ENCODE measurements around the gene GABRG3. TPM values are rescaled to one million over a fixed set of nuclear protein-coding genes. Genes with fewer than 3 reads are reported as not detected.

GABRG3 gene
- total RNA-seq, 4 donors from 2014 or later = 0.67 to 3.0 TPM; not detected in 2

- Histone ChIP-seq H3K27me3 (no peaks in the 10 kb centered on the region), H3K27ac (no peak overlapping the region), H3K9me3 (no peaks in the 10 kb centered on the region), H3K4me3 (replicated peaks in 1 of 3) (no peak overlapping the region), H3K36me3 (no peaks in the 10 kb centered on the region), H3K4me1 (no peaks in the 10 kb centered on the region)
- TF ChIP-seq CTCF (IDR thresholded peaks at IDR 0.05) = no peak
- TF ChIP-seq POLR2A (IDR thresholded peaks at IDR 0.05) = no peak
- intact Hi-C loops (cut with DNase I) = no loop called here
- DNase-seq = no peak
- WGBS, 2 donors = 86 to 92% methylated on average over 5 of the region's 5 CpGs
These were observed 29.5 kb upstream of the GABRG3 start for GRCh38 chr15:26941489-26941888.

GRCh38 chr15:26943866-26944265 lies 27.1 kb upstream of the GABRG3 start:
- WGBS, 2 donors = 68 to 72% methylated on average over 8 of the region's 8 CpGs
- no peak overlapping the region for H3K4me3 ChIP-seq (replicated peaks in 1 of 3)
- TF ChIP-seq POLR2A (IDR thresholded peaks at IDR 0.05) (no peak), CTCF (IDR thresholded peaks at IDR 0.05) (no peak)
- no peaks in the 10 kb centered on the region for H3K36me3 ChIP-seq
- no peaks in the 10 kb centered on the region for H3K27me3 ChIP-seq
- H3K27ac ChIP-seq = no peak overlapping the region
- H3K9me3 ChIP-seq = no peaks in the 10 kb centered on the region
- no peaks in the 10 kb centered on the region for H3K4me1 ChIP-seq
- DNase-seq = no peak
- intact Hi-C loops (cut with DNase I) = no loop called here

GRCh38 chr15:26945046-26945445 lies 25.9 kb upstream of the GABRG3 start:
- WGBS, 2 donors = 82 to 91% methylated on average over 10 to 13 of the region's 13 CpGs
- intact Hi-C loops (cut with DNase I) = no loop called here
- no peaks in the 10 kb centered on the region for H3K36me3 ChIP-seq
- DNase-seq = no peak
- TF ChIP-seq CTCF (IDR thresholded peaks at IDR 0.05) (no peak), POLR2A (IDR thresholded peaks at IDR 0.05) (no peak)
- no peaks in the 10 kb centered on the region for H3K4me1 ChIP-seq
- no peak overlapping the region for H3K4me3 ChIP-seq (replicated peaks in 1 of 3)
- no peak overlapping the region for H3K27ac ChIP-seq
- H3K27me3 ChIP-seq = no peaks in the 10 kb centered on the region
- no peaks in the 10 kb centered on the region for H3K9me3 ChIP-seq

- H3K27me3 ChIP-seq = no peaks in the 10 kb centered on the region
- intact Hi-C loops (cut with DNase I) = no loop called here
- H3K36me3 ChIP-seq = no peaks in the 10 kb centered on the region
- H3K4me3 ChIP-seq (replicated peaks in 1 of 3) = no peak overlapping the region
- no peaks in the 10 kb centered on the region for H3K4me1 ChIP-seq
- no peak for DNase-seq
- TF ChIP-seq CTCF (IDR thresholded peaks at IDR 0.05) (no peak), POLR2A (IDR thresholded peaks at IDR 0.05) (no peak)
- no peaks in the 10 kb centered on the region for H3K9me3 ChIP-seq
- WGBS, 2 donors = 84 to 87% methylated on average over 2 of the region's 2 CpGs
- H3K27ac ChIP-seq = no peak overlapping the region
These were observed 21.0 kb upstream of the GABRG3 start for GRCh38 chr15:26950001-26950400.

GRCh38 chr15:26954403-26954802 lies 16.6 kb upstream of the GABRG3 start:
- no peaks in the 10 kb centered on the region for H3K27me3 ChIP-seq
- TF ChIP-seq POLR2A (IDR thresholded peaks at IDR 0.05) (no peak), CTCF (IDR thresholded peaks at IDR 0.05) (no peak)
- H3K9me3 ChIP-seq = no peaks in the 10 kb centered on the region
- H3K4me3 ChIP-seq (replicated peaks in 1 of 3) = no peak overlapping the region
- no peaks in the 10 kb centered on the region for H3K36me3 ChIP-seq
- H3K27ac ChIP-seq = no peak overlapping the region
- intact Hi-C loops (cut with DNase I) = no loop called here
- no peaks in the 10 kb centered on the region for H3K4me1 ChIP-seq
- WGBS, 2 donors = 70 to 71% methylated on average over 2 of the region's 2 CpGs
- no peak for DNase-seq
